Urothelium cell line (cell line): Measurements from ENCODE around the gene CCND1.
"Not testable (repeated sequence)": the region's sequence is repeated elsewhere in the genome, so short reads cannot be mapped to it uniquely, and the experiment has no call there.

Experiments used
- DNase-seq: peaks from one replicate; pipeline ENCODE4 v3.0.0; 2011; ENCODE audit warnings: low spot score, mixed read lengths
- FAIRE-seq: peaks from 2 replicates; lab custom pipeline; 2011; peaks lifted over from hg19 to GRCh38; lab: Jason Lieb, UNC

Gene CCND1

GRCh38 chr11:69617220-69617619 is 23.7 kb upstream of the CCND1 start:
- no peak for FAIRE-seq

GRCh38 chr11:69617682-69618081 is 23.3 kb upstream of the CCND1 start:
- FAIRE-seq (no peak), DNase-seq (no peak)

More at GRCh38 chr11:69617220-69617619, 23.7 kb upstream of the CCND1 start:
- DNase-seq, result no peak

- no peak for DNase-seq
- no peak for FAIRE-seq
Observed at GRCh38 chr11:69618237-69618636, 22.7 kb upstream of the CCND1 start.

- DNase-seq (no peak), FAIRE-seq (no peak)
Observed at GRCh38 chr11:69620683-69621290, 20.2 kb upstream of the CCND1 start.

GRCh38 chr11:69622097-69622681 is 18.8 kb upstream of the CCND1 start:
- DNase-seq, FAIRE-seq: not testable (repeated sequence)

GRCh38 chr11:69624293-69624692 is 16.7 kb upstream of the CCND1 start:
- DNase-seq (no peak), FAIRE-seq (no peak)

GRCh38 chr11:69625476-69625875 is 15.5 kb upstream of the CCND1 start:
- no peak for FAIRE-seq
- DNase-seq, result no peak

GRCh38 chr11:69627551-69627950 is 13.4 kb upstream of the CCND1 start:
- FAIRE-seq (no peak), DNase-seq (no peak)

GRCh38 chr11:69630017-69630416 is 10.9 kb upstream of the CCND1 start:
- FAIRE-seq, result no peak
- DNase-seq, result no peak

- no peak for DNase-seq
- no peak for FAIRE-seq
Observed at GRCh38 chr11:69630424-69630823, 10.5 kb upstream of the CCND1 start.

- DNase-seq (no peak), FAIRE-seq (no peak)
Observed at GRCh38 chr11:69632900-69633299, 8.1 kb upstream of the CCND1 start.

- DNase-seq (no peak), FAIRE-seq (no peak)
Observed at GRCh38 chr11:69634069-69634468, 6.9 kb upstream of the CCND1 start.

- no peak for FAIRE-seq
- no peak for DNase-seq
Observed at GRCh38 chr11:69634590-69634989, 6.4 kb upstream of the CCND1 start.

GRCh38 chr11:69635195-69635594 is 5.8 kb upstream of the CCND1 start:
- no peak for FAIRE-seq

GRCh38 chr11:69635804-69636511 is 5.0 kb upstream of the CCND1 start:
- FAIRE-seq (no peak), DNase-seq (no peak)

More at GRCh38 chr11:69635195-69635594, 5.8 kb upstream of the CCND1 start:
- DNase-seq, result no peak

- no peak for DNase-seq
Observed at GRCh38 chr11:69636512-69637197, 4.3 kb upstream of the CCND1 start.

GRCh38 chr11:69637198-69637940 is 3.6 kb upstream of the CCND1 start:
- DNase-seq, result no peak
- FAIRE-seq, result no peak

More at GRCh38 chr11:69636512-69637197, 4.3 kb upstream of the CCND1 start:
- FAIRE-seq, result no peak

- FAIRE-seq, result no peak
- no peak for DNase-seq
Observed at GRCh38 chr11:69637941-69638871, 2.8 kb upstream of the CCND1 start.

- DNase-seq (peak; percentile 68), FAIRE-seq (no peak)
Observed at GRCh38 chr11:69638941-69639681, 1.8 kb upstream of the CCND1 start.
